Kidney (tissue), 14 donors: ENCODE measurements around the gene GALNT9. TPM values are rescaled to one million over a fixed set of nuclear protein-coding genes. Genes with fewer than 3 reads are reported as not detected.

ENCODE experiments used
- DNase-seq, 5 donors: peaks; one replicate each; pipeline ENCODE4 v3.0.0-alpha.2; 2013 to 2020
- FAIRE-seq: peaks from 2 replicates; lab custom pipeline; 2012; peaks lifted over from hg19 to GRCh38; lab: Jason Lieb, UNC
- H3K27ac ChIP-seq, 2 donors: one replicate each; pipeline ENCODE4 v1.7.0; 2013; ENCODE audit warnings: low read depth in 2 of 2, low read length in 2 of 2, inconsistent platforms in 1 of 2
- H3K27me3 ChIP-seq: one replicate; pipeline ENCODE4 v1.7.1; 2013; ENCODE audit warnings: low read length, inconsistent platforms; ENCODE audit not compliant: control insufficient read depth, insufficient read depth
- H3K36me3 ChIP-seq, 3 donors: one replicate each; pipeline versions ENCODE4 v1.7.0 to v1.7.1; 2013; ENCODE audit warnings: low read length in 3 of 3, control low read depth in 1 of 3, inconsistent platforms in 1 of 3; ENCODE audit not compliant: insufficient read depth in 3 of 3, control insufficient read depth in 2 of 3
- H3K4me1 ChIP-seq, 3 donors: one replicate each; pipeline versions ENCODE4 v1.7.0 to v1.7.1; 2013; ENCODE audit warnings: low read length in 3 of 3, inconsistent platforms in 1 of 3, low read depth in 1 of 3; ENCODE audit not compliant: control insufficient read depth in 2 of 3, insufficient read depth in 2 of 3
- H3K4me3 ChIP-seq, 3 donors: one replicate each; pipeline versions ENCODE4 v1.7.0 to v1.8.1; 2013; ENCODE audit warnings: low read length in 3 of 3, control low read depth in 1 of 3, inconsistent platforms in 1 of 3
- H3K9ac ChIP-seq, 3 donors: one replicate each; pipeline versions ENCODE4 v1.7.0 to v1.7.1; 2013; ENCODE audit warnings: low read length in 3 of 3, control low read depth in 1 of 3, inconsistent platforms in 1 of 3
- H3K9me3 ChIP-seq, 3 donors: one replicate each; pipeline versions ENCODE4 v1.7.0 to v1.7.1; 2013; ENCODE audit warnings: low read length in 3 of 3, control low read depth in 1 of 3, inconsistent platforms in 1 of 3; ENCODE audit not compliant: control insufficient read depth in 2 of 3, insufficient read depth in 1 of 3
- intact Hi-C: fragments of 100-400 bp; cut with DNase I; formaldehyde crosslinking; loops from one replicate; pipeline ENCODE4 v1.11.1; 2022
- polyA plus RNA-seq: library from polyadenylated mRNA; stranded (reverse); fragments of 350-450 nt; fragmentation: Illumina TruSeq; extraction: RNeasy Lipid Tissue Mini Kit (QIAGEN cat#74804); gene quantifications from one replicate; pipeline ENCODE4 v1.2.3, GENCODE V29; 2014; ENCODE audit warnings: low read depth, low replicate concordance; ENCODE audit not compliant: insufficient read depth
- total RNA-seq: library from RNA; stranded (reverse); fragmentation: NEBNext Ultra II Directional; extraction: Animal tissue kit (Norgen Biotek cat#: 25700); gene quantifications from one replicate; pipeline ENCODE4 v1.2.1, GENCODE V29; 2021
- TF ChIP-seq, protein P1 (sequence below): IDR thresholded peaks from 3 replicates; pipeline ENCODE4 v1.5.1; 2012; ENCODE audit warnings: mild to moderate bottlenecking, moderate library complexity, borderline replicate concordance; ENCODE audit not compliant: insufficient read depth; ENCODE audit errors: extremely low read depth
- donor health status: control.
- donor health status: control.
- donor health status: control.
- donor health status: control.
- donor health status: control.
- donor health status: DM: yes; HTN: yes; CAD: no.
- donor health status: Normal renal cell carcinoma (clear cell type).

The GALNT9 gene
- total and polyA plus RNA-seq, 2 donors from 2014 or later = 4.8 to 20.7 TPM

DNA sequence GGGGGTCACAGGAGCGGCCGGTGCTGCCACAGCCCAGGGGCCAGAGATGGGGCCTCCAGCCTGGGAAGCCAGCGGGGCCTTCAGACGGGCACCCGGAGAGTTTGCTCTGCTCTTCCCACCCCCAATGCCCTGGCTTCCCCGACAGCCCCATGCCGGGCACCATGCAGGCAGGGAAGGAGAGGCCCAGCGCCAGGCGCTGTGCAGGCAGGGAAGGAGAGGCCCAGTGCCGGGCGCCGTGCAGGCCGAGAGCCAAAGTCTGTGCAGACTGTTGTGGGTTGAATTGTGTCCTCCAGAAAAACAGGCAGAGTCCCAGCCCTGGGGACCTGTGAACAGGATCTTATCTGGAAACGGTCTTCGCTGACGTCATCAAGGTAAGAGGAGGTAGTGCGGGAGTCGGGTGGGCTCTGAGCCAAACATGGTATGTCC, 34.3 kb downstream of the GALNT9 start:
- TF ChIP-seq, protein P1, sequence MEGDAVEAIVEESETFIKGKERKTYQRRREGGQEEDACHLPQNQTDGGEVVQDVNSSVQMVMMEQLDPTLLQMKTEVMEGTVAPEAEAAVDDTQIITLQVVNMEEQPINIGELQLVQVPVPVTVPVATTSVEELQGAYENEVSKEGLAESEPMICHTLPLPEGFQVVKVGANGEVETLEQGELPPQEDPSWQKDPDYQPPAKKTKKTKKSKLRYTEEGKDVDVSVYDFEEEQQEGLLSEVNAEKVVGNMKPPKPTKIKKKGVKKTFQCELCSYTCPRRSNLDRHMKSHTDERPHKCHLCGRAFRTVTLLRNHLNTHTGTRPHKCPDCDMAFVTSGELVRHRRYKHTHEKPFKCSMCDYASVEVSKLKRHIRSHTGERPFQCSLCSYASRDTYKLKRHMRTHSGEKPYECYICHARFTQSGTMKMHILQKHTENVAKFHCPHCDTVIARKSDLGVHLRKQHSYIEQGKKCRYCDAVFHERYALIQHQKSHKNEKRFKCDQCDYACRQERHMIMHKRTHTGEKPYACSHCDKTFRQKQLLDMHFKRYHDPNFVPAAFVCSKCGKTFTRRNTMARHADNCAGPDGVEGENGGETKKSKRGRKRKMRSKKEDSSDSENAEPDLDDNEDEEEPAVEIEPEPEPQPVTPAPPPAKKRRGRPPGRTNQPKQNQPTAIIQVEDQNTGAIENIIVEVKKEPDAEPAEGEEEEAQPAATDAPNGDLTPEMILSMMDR = no peak
- no peak for FAIRE-seq
- Histone ChIP-seq H3K27ac (no peak overlapping the region), H3K9me3 (no peaks in the 10 kb centered on the region), H3K4me3 (no peak overlapping the region), H3K36me3 (no peaks in the 10 kb centered on the region), H3K4me1 (no peaks in the 10 kb centered on the region), H3K9ac (no peak overlapping the region), H3K27me3 (no peaks in the 10 kb centered on the region)
- peak in 1 of 5 donors; percentile 75 for DNase-seq
- intact Hi-C loops = no loop called here

DNA sequence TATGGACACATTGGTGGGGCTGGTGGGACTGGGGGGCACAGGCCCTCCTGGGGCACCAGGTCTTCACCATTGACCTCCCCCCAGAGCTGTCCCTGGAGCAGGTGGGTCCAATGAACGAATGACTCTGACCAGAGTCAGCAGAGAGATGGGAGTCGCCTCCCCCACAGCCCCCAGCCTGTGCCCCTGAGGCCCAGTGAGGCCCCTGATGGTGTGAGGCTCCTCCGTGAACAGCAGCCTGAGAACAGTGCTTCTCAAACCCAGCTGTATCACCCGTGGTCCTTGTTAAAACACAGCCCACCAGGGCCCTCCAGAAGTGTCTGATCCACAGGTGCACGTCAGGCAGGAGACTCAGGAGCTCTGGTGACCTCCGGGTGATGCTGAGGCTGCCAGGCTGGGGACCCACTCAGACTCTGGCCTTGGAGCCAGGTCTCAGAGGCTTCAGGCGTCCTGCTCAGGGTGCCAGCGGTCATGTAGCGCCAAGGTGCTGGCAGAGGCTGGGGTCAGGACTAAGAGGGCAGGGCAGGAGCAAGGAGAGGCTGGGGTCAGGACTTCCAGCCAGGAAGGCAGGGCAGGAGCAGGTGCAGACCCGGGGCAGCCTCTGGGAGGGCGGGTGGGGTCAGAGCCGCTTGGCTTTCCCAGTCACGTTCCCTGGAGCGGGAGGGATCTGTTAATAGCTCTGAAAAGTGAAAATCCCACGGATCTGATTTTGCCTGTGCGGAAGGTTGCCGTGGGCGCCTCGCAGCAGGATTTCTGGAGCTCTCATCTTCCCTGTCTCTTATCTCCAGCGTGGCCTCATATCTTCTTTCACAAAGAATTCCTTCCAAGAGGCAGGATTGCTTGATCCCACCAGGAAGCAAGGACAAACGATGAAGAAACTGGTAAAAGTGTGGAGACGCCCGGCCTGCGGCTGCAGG, 35.0 kb downstream of the GALNT9 start:
- peak in 1 of 5 donors; percentile 37 for DNase-seq
- no peaks in the 10 kb centered on the region for H3K27me3 ChIP-seq
- H3K9me3 ChIP-seq = no peaks in the 10 kb centered on the region
- peaks cover 0 to 6% (median 4%) of the 10 kb centered on the region in 3 donors for H3K4me1 ChIP-seq
- H3K9ac ChIP-seq = no peak overlapping the region
- no peak overlapping the region for H3K4me3 ChIP-seq
- TF ChIP-seq, protein P1 = no peak
- no peak for FAIRE-seq
- no peak overlapping the region for H3K27ac ChIP-seq
- H3K36me3 ChIP-seq = no peaks in the 10 kb centered on the region
- intact Hi-C loops = no loop called here

DNA sequence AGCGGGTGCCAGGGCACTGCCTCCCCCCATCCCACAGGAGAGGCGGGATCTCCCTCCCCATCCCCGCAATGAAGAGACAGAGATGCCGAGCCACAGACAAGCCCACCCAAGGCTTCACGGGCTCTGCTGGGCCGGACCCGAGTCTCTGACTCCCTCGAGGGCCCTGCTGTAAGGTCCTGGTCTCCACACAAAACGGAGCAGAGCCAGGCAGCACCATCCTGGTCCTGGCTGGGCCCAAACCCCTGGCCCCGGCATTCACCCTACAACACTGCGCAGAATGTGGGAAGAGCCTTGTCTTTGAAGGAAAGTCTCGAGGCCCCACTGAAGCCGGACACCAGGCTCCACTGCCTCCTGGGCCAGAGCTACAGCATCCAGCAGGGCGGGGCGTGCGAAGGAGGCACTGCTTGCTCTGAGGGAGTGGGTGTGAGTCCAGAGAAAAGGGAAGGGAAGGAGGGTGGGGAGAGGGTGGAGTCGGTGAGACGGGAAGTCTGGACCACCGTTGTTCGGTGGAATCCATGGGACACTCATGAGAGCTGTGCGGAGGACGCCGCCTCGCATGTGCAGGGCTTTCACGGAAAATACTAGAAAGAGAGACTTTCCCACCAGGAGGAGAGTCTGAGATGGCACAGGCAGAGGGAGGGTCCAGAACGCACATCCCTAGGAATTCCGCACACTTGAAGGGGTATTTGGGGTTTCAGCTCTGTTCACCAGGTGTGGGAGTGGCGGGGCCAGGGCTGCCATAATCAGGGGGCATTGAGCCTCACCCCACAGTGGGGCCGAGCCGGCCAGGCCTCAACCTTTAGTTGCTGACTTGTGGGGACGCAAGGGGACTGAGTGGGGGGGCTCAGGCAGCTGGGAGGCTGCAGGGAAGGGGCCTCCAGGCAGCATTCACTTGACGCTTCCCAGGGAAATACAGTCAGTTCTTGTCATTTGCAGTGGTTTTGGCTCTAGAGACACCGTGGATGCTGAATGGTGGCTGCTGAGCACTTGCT, 36.8 kb downstream of the GALNT9 start:
- H3K27me3 ChIP-seq = no peaks in the 10 kb centered on the region
- no peak overlapping the region for H3K27ac ChIP-seq
- peaks cover 0 to 18% (median 10%) of the 10 kb centered on the region in 3 donors for H3K4me1 ChIP-seq
- no peak overlapping the region for H3K4me3 ChIP-seq
- peak in 1 of 5 donors; percentile 58 for DNase-seq
- H3K9ac ChIP-seq = no peak overlapping the region
- no peaks in the 10 kb centered on the region for H3K9me3 ChIP-seq
- TF ChIP-seq, protein P1 = no peak
- intact Hi-C loops = no loop called here
- FAIRE-seq = no peak
- H3K36me3 ChIP-seq = no peaks in the 10 kb centered on the region
